HTERT RPE-1 (cell line): ENCODE measurements around the gene SAFB2.
"Not testable (repeated sequence)": the region's sequence is repeated elsewhere in the genome, so short reads cannot be mapped to it uniquely, and the experiment has no call there.

ENCODE experiments used
- in situ Hi-C: fragments of 300-500 bp; cut with MboI; formaldehyde crosslinking; loops from 4 replicates; pipeline ENCODE4 v1.14.3; 2020; ENCODE audit warnings: low sequenced_read_pairs

Gene SAFB2

GRCh38 chr19:5608766-5609165, 13.8 kb downstream of the SAFB2 start:
- in situ Hi-C loops = not testable (repeated sequence)

DNA sequence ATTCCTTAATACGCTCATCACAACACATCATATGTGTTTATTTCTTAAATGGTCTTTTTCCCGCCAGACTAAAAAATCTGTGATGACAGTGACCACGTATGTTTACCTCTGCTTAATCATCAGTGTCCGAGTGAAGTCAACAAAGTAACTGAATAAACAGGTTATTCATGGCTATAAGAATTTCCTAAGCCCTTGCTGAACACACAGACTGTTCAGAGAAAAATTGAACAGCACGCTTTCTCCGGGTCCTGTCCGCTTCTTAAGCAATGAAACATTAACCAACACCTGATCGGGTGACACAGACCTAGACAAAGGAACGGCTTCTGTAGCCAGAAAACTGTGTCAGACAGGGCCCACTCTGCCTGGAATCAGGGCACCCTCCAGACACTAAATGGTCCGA, 14.3 kb downstream of the SAFB2 start:
- in situ Hi-C loops = no loop called here

DNA sequence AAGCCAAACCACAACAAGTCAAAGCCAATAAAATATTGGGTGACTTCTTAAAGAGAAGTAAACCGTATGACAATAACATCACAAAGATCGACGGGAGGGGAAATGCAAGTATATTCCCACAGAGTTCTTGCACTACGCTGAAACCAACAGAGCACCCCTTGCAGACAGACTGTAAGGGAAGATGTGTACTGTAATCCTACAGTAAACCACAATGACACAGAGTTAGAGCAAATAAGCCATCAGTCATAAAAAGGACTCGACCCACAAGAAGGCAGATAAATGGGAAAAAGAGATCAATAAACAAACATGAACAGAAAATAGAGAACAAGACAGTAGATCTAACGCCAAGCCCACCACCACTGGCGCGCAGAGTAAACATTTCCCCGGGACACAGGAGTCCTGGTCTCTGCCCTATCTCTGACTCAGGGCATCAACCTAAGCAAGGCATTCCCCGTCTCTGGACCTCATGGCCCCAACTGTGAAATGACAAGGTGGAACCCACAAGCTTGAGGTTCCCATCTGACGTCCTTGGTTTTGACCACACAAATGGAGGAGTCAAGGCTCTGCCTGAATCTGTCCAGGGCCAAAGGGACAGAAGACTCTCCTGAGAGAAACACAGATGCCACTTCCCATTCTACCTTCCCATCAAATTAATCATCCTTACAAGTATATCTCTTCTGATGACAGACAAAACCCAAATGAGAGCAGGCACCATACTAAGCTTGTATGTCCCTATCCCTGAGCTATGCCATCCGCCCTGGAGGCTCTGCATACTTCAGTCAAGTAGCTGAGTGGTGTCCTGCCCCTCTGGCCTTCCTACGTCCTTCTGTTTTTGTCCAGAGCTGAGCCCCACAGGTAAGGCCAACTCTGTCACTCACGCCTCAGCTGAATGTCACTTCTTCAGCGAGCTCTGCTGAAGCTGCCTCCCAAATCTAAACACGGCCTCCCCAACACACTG, 15.0 kb downstream of the SAFB2 start:
- in situ Hi-C loops = no loop called here

- in situ Hi-C loops = no loop called here
Measured at GRCh38 chr19:5605362-5605761, 17.2 kb downstream of the SAFB2 start.

DNA sequence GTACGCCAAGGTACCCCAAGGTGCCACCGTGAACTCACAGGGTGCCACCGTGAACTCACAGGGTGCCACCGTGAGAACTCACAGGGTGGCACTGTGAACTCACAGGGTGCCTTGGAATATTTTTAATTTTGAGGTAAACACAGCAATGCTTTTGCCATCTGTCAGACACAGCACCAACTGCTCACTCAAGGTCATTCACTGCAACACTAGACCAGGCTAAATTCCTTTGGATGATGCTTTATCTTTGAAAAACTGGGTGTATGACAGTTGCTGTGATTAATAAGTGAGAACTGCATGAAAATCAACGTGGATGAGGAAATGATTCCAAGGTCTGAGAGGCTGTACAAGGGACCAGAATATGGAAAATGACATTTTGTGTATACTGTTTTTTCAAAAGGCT, 18.9 kb downstream of the SAFB2 start:
- in situ Hi-C loops = no loop called here

DNA sequence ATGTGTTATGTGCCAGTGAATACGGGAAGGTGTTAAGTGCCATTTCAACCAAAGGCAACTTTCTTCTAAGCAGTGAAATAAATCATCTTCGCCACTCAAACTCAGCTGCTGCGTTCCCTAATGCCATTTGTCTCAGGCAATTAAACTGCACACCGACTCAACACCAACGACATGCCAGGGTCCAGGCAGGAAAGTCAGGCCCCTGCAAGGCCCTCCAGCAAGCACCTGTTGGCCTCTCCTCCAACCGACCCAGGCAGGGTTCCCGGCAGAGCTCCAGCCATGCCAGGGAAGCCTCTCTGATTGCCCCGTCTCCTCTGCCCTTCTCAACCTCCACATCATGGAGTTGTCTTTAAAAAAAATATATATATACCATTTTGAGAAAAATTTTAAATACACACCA, 21.8 kb downstream of the SAFB2 start:
- in situ Hi-C loops = no loop called here

- in situ Hi-C loops = no loop called here
Measured at GRCh38 chr19:5595745-5596144, 26.8 kb downstream of the SAFB2 start.

DNA sequence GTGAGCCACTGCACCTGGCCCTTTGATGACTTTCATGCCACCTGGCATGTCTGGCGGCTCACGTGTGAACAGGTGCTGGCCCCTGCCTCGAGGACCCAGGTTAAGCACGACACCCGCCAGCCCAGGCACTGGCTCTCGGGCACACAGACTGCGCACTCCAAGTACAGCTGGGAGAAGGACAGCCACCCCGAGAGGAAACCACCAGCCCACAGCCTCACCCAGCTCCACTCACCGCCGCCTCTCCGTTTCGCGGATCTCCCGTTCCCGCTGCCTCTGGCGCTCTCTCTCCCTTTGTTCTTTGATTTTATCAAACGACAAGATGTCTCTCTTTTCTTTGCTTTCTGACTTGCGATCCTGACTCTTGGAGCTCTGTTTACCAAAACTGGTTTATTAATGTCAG, 27.4 kb downstream of the SAFB2 start:
- in situ Hi-C loops = no loop called here

DNA sequence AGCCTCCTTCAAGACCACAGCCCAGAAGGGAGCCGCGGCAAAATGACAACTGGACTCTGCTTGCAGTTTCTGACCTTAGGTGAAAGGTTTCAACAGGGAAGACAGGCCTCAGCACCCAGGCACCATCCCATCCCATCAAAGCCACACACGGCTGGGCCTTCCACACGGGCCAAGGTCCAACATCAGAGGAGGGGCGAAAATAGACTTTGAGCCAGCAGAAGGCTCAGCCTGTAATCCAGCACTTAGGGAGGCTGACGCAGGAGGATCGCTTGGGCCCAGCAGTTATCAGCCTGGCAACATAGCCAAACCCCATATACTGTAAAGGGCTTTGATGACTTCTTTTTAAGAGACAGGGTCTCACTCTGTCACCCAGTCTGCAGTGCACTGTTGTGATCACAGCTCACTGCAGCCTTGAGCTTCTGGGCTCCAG, 28.0 kb downstream of the SAFB2 start:
- in situ Hi-C loops = no loop called here

- in situ Hi-C loops = no loop called here
Measured at GRCh38 chr19:5593343-5594255, 29.0 kb downstream of the SAFB2 start.

GRCh38 chr19:5592531-5593342, 29.8 kb downstream of the SAFB2 start:
- in situ Hi-C loops = no loop called here

DNA sequence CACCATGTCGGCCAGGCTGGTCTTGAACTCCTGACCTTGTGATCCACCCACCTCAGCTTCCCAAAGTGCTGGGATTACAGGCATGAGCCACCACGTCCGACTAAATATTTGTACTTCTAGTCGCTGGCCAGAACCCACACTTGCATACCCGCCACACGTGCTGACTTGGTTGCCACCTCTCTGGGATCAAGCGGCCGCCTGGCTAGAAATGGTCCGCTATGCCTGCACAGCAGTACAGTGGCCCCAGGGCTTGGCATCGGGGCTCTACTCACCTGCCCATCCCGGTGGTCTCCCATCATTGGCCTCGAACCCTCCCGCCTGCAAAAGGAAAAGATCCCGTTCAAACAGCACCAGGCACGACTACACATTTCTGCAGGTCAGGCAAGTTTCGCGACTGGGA, 31.1 kb downstream of the SAFB2 start:
- in situ Hi-C loops = no loop called here

DNA sequence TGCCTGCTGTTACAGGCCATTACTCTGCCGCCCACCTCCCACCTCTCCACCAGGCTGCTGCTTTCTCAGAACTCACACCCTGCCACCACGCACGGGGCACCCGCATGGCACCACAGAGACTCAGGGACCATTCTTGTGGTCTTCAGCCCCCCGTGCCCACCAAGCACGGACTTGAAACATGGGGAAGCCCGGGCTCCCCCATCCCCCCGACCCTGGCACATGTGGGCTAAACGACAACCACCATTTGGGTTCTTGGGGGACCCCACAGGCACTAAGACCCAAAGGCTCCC, 31.8 kb downstream of the SAFB2 start:
- in situ Hi-C loops = no loop called here

DNA sequence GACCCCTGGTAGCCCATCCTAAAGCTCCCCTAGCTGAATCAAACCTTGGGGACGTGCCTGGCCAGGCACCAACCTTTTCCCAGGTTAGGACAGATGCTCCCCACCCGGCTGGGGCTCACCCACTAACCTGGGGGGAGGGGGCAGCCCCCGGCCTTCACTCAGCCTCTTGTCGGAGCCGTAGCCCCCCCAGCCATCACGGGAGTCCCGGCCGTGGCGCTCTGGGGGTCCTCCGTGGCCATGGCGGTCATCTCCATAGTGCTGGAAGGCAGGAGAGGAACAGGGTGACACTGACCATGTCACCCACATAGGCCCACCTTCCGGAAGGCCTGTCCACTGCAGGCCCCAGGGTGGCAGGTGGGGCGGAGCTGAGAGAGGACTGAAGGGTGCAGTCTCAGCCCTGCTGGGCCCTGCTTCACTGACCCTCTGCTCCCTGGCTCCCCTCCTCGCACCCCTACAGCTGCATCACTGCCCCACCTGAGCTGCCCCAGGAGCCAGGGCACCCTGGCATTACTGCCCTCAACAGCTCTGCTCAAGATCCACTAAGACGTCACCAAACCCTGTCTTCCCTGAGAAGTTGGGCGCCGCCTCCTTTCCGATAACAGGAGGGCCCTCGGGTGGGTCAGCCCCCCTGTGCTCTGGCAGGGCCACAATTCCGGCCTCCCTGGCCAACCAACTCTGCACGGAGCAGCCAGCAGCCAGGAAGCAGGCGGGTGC, 32.3 kb downstream of the SAFB2 start:
- in situ Hi-C loops = no loop called here

- in situ Hi-C loops = no loop called here
Measured at GRCh38 chr19:5588906-5589676, 33.5 kb downstream of the SAFB2 start.

DNA sequence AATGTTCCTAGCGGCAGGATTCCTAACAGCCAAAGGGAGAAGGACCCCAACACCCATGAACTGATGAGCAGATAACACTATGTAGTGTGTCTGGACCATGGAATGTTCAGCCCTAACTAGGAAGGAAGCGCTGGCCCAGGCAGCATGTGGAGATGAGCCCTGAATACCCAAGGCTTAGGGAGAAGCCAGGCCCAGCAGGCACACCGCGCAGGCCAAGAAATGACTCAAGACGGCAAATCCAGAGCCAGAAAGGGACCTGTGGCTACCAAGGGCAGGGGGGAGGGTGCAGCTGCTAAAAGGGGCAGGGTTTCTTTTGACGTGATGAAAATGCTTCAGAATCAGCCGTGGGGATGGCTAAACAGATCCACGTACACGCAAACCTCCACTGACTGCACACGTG, 34.1 kb downstream of the SAFB2 start:
- in situ Hi-C loops = no loop called here

DNA sequence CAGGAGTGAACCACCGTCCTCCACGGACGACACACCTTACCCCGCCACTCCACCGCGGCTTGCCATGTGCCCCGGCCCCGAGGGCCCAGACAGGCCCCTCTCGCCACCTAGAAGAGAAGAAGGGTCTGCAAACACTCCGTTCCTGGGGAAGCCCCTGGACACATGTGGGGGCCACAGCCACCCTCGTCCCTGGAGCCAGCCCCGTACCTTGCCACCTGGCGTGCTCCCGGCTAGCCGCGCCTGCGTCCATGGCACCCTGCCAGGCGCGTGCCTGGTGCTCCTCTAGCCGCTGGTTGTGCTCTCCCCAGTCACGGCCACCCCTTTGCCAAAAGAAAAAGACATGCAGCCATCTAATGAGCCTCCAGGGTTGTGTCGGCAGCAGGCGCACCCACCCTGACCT, 34.9 kb downstream of the SAFB2 start:
- in situ Hi-C loops = no loop called here

- in situ Hi-C loops = no loop called here
Measured at GRCh38 chr19:5587071-5587455, 35.5 kb downstream of the SAFB2 start.

DNA sequence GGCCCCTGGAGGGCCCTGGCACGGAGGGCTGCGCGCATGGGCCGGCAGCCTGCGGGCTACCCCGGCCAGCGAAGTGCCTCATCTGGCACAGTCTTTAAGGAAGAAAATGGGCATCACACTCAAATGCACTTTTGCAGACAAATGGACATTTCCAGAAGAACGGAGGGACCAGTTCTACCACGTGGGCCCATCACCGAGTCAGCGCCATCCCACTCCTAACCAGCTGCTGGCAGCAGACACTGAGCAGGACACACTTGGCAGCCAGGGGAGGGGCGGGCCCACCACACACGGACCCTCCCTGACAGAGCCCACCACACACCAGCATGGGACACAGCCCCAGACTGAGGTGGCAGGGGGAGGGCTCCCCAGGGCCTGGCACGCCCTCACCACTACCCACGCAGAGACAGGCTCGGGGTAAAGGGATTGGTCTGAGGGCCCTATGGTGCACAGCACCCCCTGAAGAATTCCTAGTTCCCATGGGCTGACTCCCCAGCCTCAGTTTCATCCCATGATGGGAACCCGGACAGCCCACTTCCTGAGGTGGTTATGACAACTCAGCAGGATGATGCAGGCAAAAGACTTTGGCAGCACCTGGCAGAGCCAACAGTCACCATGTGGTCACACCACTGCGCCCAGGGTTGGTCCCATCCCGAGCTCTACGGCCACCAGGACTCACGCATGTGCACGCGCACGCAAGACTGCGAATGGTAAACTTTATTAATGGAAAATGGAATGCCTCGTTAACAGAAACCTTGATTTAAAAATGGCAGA, 36.1 kb downstream of the SAFB2 start:
- in situ Hi-C loops = no loop called here
